Endothelial cell of umbilical vein (primary cell): Measurements from ENCODE around the gene ZBTB4. TPM values are rescaled to one million over a fixed set of nuclear protein-coding genes. Genes with fewer than 3 reads are reported as not detected.

Experiments
- Bru-seq: library from RNA; stranded (reverse); fragments of 400-500 nt; gene quantifications from one replicate; lab custom pipeline; 2021; lab: Mats Ljungman, UMichigan
- BruChase-seq, 2 experiments: library from RNA; stranded (reverse); fragments of 400-500 nt; gene quantifications; one replicate each; lab custom pipeline; 2021; lab: Mats Ljungman, UMichigan
- BruUV-seq: library from RNA; stranded (reverse); fragments of 400-500 nt; replicated peaks from 2 replicates; lab custom pipeline; 2021; lab: Mats Ljungman, UMichigan
- CTCF ChIA-PET: fragments of 300-600, 350-600 bp; sonication (Branson Sonifier 250); formaldehyde crosslinking; loops from one replicate; lab custom pipeline; 2021; ENCODE audit warnings: antibody characterized with exemption, inconsistent platforms; lab: Charles Lee
- POLR2A ChIA-PET: fragments of 300-600, 350-600 bp; sonication (Branson Sonifier 250); formaldehyde crosslinking; loops from one replicate; lab custom pipeline; 2021; ENCODE audit warnings: antibody characterized with exemption, inconsistent platforms; lab: Charles Lee
- DNase-seq: peaks from one replicate; pipeline ENCODE4 v3.0.0-alpha.2; 2011; ENCODE audit warnings: low read depth, low spot score
- FAIRE-seq: peaks from 2 replicates; lab custom pipeline; 2011; peaks lifted over from hg19 to GRCh38; lab: Jason Lieb, UNC
- H2AFZ ChIP-seq: 2 replicates; pipeline ENCODE4 v1.6.0; 2012; ENCODE audit warnings: low read depth, low read length, control low read depth, inconsistent platforms
- H3K27ac ChIP-seq: 2 replicates; pipeline ENCODE4 v1.5.1; 2011; ENCODE audit warnings: low read depth, mild to moderate bottlenecking, control low read depth, low read length, moderate library complexity; ENCODE audit not compliant: insufficient read depth
- H3K27me3 ChIP-seq, 2 experiments: 2 replicates each; pipeline versions ENCODE4 v1.6.0 to v1.6.1; 2011; ENCODE audit warnings: low read length in 2 of 2, mixed read lengths in 1 of 2; ENCODE audit not compliant: control insufficient read depth in 2 of 2, insufficient read depth in 2 of 2
- H3K36me3 ChIP-seq, 2 experiments: 2 replicates in 1 of 2; 3 replicates in 1 of 2; pipeline ENCODE4 v1.5.1; 2011; ENCODE audit warnings: low read length in 2 of 2, mild to moderate bottlenecking in 1 of 2, moderate library complexity in 1 of 2; ENCODE audit not compliant: control insufficient read depth in 2 of 2, insufficient read depth in 2 of 2; ENCODE audit errors: extremely low read depth in 1 of 2
- H3K4me1 ChIP-seq: 3 replicates; pipeline ENCODE4 v1.5.1; 2011; ENCODE audit warnings: mild to moderate bottlenecking, low read length; ENCODE audit not compliant: control insufficient read depth, insufficient read depth; ENCODE audit errors: extremely low read depth
- H3K4me2 ChIP-seq: 2 replicates; pipeline ENCODE4 v1.6.1; 2011; ENCODE audit warnings: low read length, control low read depth, mixed read lengths; ENCODE audit not compliant: insufficient read depth
- H3K4me3 ChIP-seq, 3 experiments: fragments of 200-600 bp in 1 of 3; sonication (generic), shearing (Covaris generic) in 1 of 3; replicated peaks in 1 of 3; 2 replicates each; pipeline ENCODE4 v1.5.1; 2011 to 2016; ENCODE audit warnings: control low read depth in 3 of 3, low read length in 3 of 3, mild to moderate bottlenecking in 2 of 3, inconsistent platforms in 1 of 3, low read depth in 1 of 3, moderate library complexity in 1 of 3; ENCODE audit not compliant: insufficient read depth in 1 of 3
- H3K79me2 ChIP-seq: 2 replicates; pipeline ENCODE4 v1.6.0; 2012; ENCODE audit warnings: low read length, inconsistent platforms; ENCODE audit not compliant: control insufficient read depth, insufficient read depth
- H3K9ac ChIP-seq: replicated peaks from 2 replicates; pipeline ENCODE3; 2011; ENCODE audit warnings: low read length, control low read depth; ENCODE audit not compliant: insufficient read depth; ENCODE audit errors: extremely low read depth
- H3K9me1 ChIP-seq: replicated peaks from 3 replicates; pipeline ENCODE4 v1.6.0; 2011; ENCODE audit warnings: mild to moderate bottlenecking, low read length; ENCODE audit not compliant: control insufficient read depth, insufficient read depth; ENCODE audit errors: extremely low read depth
- H3K9me3 ChIP-seq: replicated peaks from 2 replicates; pipeline ENCODE4 v1.5.1; 2012; ENCODE audit warnings: low read length, inconsistent platforms; ENCODE audit not compliant: control insufficient read depth, insufficient read depth
- H4K20me1 ChIP-seq: replicated peaks from 2 replicates; pipeline ENCODE3; 2011; ENCODE audit warnings: mild to moderate bottlenecking, low read length; ENCODE audit not compliant: control insufficient read depth, insufficient read depth; ENCODE audit errors: extremely low read depth
- CTCF ChIP-seq, 2 donors: IDR thresholded peaks; 1 replicate in 1 of 2; 2 replicates in 1 of 2; pipeline ENCODE4 v1.5.1; 2011; ENCODE audit warnings: low read length in 2 of 2, mild to moderate bottlenecking in 2 of 2, moderate library complexity in 2 of 2, control low read depth in 1 of 2, inconsistent platforms in 1 of 2, low read depth in 1 of 2; ENCODE audit not compliant: insufficient read depth in 1 of 2; ENCODE audit errors: extremely low read depth in 1 of 2
- EZH2 ChIP-seq: IDR thresholded peaks from 2 replicates; pipeline ENCODE4 v1.6.1; 2012; ENCODE audit warnings: borderline replicate concordance, low read depth, mild to moderate bottlenecking, moderate library complexity, low read length, inconsistent platforms; ENCODE audit not compliant: severe bottlenecking
- FOS ChIP-seq: IDR thresholded peaks from 2 replicates; pipeline ENCODE4 v1.6.1; 2011; ENCODE audit warnings: mild to moderate bottlenecking, low read length, moderate library complexity, borderline replicate concordance; ENCODE audit not compliant: insufficient read depth
- GATA2 ChIP-seq: IDR thresholded peaks from 2 replicates; pipeline ENCODE4 v1.7.0; 2011; ENCODE audit warnings: low read depth, mild to moderate bottlenecking, moderate library complexity, mixed read lengths, low read length; ENCODE audit not compliant: insufficient read length, insufficient read depth
- JUN ChIP-seq: IDR thresholded peaks from 2 replicates; pipeline ENCODE4 v1.6.1; 2011; ENCODE audit warnings: borderline replicate concordance, low read depth; ENCODE audit not compliant: insufficient read length, insufficient read depth
- MAX ChIP-seq: IDR thresholded peaks from 2 replicates; pipeline ENCODE4 v1.6.1; 2011; ENCODE audit not compliant: insufficient read depth, insufficient read length
- MYC ChIP-seq: IDR thresholded peaks from one replicate; pipeline ENCODE4 v1.6.1; 2011; ENCODE audit warnings: mild to moderate bottlenecking, low read depth, low read length
- POLR2A ChIP-seq: IDR thresholded peaks from 2 replicates; pipeline ENCODE4 v1.6.1; 2012; ENCODE audit warnings: low read depth, mild to moderate bottlenecking, control low read depth, low read length
- POLR2AphosphoS5 ChIP-seq: IDR thresholded peaks from 2 replicates; pipeline ENCODE4 v1.6.1; 2012; ENCODE audit warnings: low read depth, mild to moderate bottlenecking, control low read depth, low read length, moderate library complexity; ENCODE audit not compliant: insufficient read depth
- dilution Hi-C: fragments of 300-500 bp; cut with MboI; formaldehyde crosslinking; loops from one replicate; pipeline ENCODE4 v1.15.0; 2019; ENCODE audit warnings: low sequenced_read_pairs; ENCODE audit not compliant: extremely low pct_ligation_motif_present
- intact Hi-C: fragments of 100-400 bp; cut with micrococcal nuclease; formaldehyde crosslinking; loops from one replicate; pipeline ENCODE4 v1.10.0; 2022
- long read RNA-seq: library from polyadenylated mRNA; stranded (forward); transcript quantifications from one replicate; pipeline ENCODE4 v2.0.0, GENCODE V29; 2021
- polyA minus RNA-seq, 3 experiments: library from RNA; depleted of rRNA, polyadenylated mRNA; stranded (reverse); fragments of >200 nt; gene quantifications; 1 replicate in 1 of 3; 2 replicates in 2 of 3; pipeline ENCODE4 v1.2.3, GENCODE V29; 2011
- polyA plus RNA-seq, 4 experiments: library from polyadenylated mRNA; depleted of rRNA in 3 of 4; stranded (reverse) in 3 of 4; unstranded in 1 of 4; fragments of >200 nt; gene quantifications; 2 replicates each; pipeline versions ENCODE4 v1.2.1 to v1.2.3, GENCODE V29; 2011 to 2012; ENCODE audit warnings: missing spikeins in 1 of 4
- total RNA-seq: library from RNA; stranded (reverse); gene quantifications from 2 replicates; pipeline ENCODE4 v1.2.3, GENCODE V29; 2021

Gene ZBTB4
- total RNA-seq (26.5 and 27.4 TPM in 2 replicates), polyA plus RNA-seq (15.1 and 15.7 TPM in 2 replicates), polyA minus RNA-seq (29.2 and 30.0 TPM in 2 replicates), Bru-seq, nascent RNA (percentile 61 among the genes with signal in this experiment), BruChase-seq, experiment 1, labeled RNA remaining after a 6-hour chase (percentile 89 among the genes with signal in this experiment), BruChase-seq, experiment 2, labeled RNA remaining after a 2-hour chase (percentile 85 among the genes with signal in this experiment)
- 9.4 and 11.8 TPM in 2 replicates for polyA plus RNA-seq (2011; cell fraction: cytosol; rRNA removed)
- 18.0 and 18.5 TPM in 2 replicates for polyA plus RNA-seq (2011; cell fraction: nucleus; rRNA removed)
- 20.6 and 25.2 TPM in 2 replicates for polyA plus RNA-seq (2012)
- 11.8 TPM for polyA minus RNA-seq (2011; cell fraction: cytosol; rRNA and poly(A)+ RNA removed)
- polyA minus RNA-seq (2011; cell fraction: nucleus; rRNA and poly(A)+ RNA removed): 12.3 and 15.1 TPM in 2 replicates
- long read RNA-seq, full-length matches to known transcripts: 11 of 33 reads
- long read RNA-seq, partial matches to known transcripts: 3 of 33 reads
- long read RNA-seq, other reads (novel, unspliced or antisense): 19 of 33 reads

GRCh38 chr17:7479213-7480088 lies at the start of gene ZBTB4:
ZBTB4 (minus strand) TSS chr17:7479631; CDS start chr17:7466801, 12,830 bp downstream.
- Histone ChIP-seq H2AFZ (peak within 1 kb of the TSS; percentile 38), H3K27ac (peak within 1 kb of the TSS; percentile 58), H4K20me1 (no peaks in the 10 kb centered on the region), H3K9me3 (no peaks in the 10 kb centered on the region), H3K36me3 (no peaks in the 10 kb centered on the region), H3K9me1 (no peaks in the 10 kb centered on the region), H3K27me3 (no peaks in the 10 kb centered on the region), H3K4me3 (peak within 1 kb of the TSS; percentile 49 to 91 (median 71)), H3K4me1 (peaks cover 38% of the 10 kb centered on the region), H3K9ac (peak within 1 kb of the TSS; percentile 80), H3K79me2 (peaks cover 47% of the 10 kb centered on the region), H3K4me2 (peak within 1 kb of the TSS; percentile 80)
- BruUV-seq: no TSS peak
- dilution Hi-C loops: no loop called here
- CTCF ChIA-PET: interaction anchor here (0.5 to 2.1 kb wide), 7 partner anchors 13 to 117 kb away, joined by 3 to 13 read pairs (median 5); partner anchors contain the start of gene TMEM102
- FAIRE-seq: peak; percentile 48
- TF ChIP-seq POLR2A (no peak), CTCF (IDR thresholded peaks at IDR 0.05; ENCODE audit: extremely low read depth in 1 of 2, insufficient read depth in 1 of 2, low read depth in 1 of 2, low read length in 2 of 2) (no peak), POLR2AphosphoS5 (no peak), FOS (no peak), GATA2 (no peak), MAX (no peak), EZH2 (no peak), JUN (no peak), MYC (no peak)
- POLR2A ChIA-PET: interaction anchor here (0.6 to 1.3 kb wide), 5 partner anchors 15 to 128 kb away, joined by 3 to 5 read pairs (median 3); partner anchors contain the start of genes TMEM256 and TNFSF13
- peak; percentile 44 for DNase-seq
- intact Hi-C loops: loop anchor here (10.0 kb wide), 1 partner anchor 205 kb away; the partner anchor contains the start of genes TP53 and WRAP53
